Testis (tissue), 2 donors: ENCODE results near the gene ANO3.

Experiments used
- CTCF ChIP-seq, 3 experiments: fragments of 450-650 bp in 2 of 3; fragments of 200-600 bp in 1 of 3; sonication (generic) in 1 of 3; IDR thresholded peaks; one replicate each; pipeline ENCODE4 v1.5.1; 2016 to 2019; ENCODE audit warnings: antibody characterized with exemption in 3 of 3, mild to moderate bottlenecking in 2 of 3, moderate library complexity in 1 of 3
- POLR2A ChIP-seq: fragments of 450-650 bp; IDR thresholded peaks from one replicate; pipeline ENCODE4 v1.6.1; 2017; ENCODE audit warnings: antibody characterized with exemption, mild to moderate bottlenecking, moderate library complexity

- TF ChIP-seq CTCF (IDR thresholded peaks at IDR 0.05), result no peak
- TF ChIP-seq POLR2A, result no peak
Observed at GRCh38 chr11:26632691-26633159, 300.8 kb downstream of the ANO3 start.
